ENCODE data around the gene NPAS1.

The NPAS1 gene

DNA sequence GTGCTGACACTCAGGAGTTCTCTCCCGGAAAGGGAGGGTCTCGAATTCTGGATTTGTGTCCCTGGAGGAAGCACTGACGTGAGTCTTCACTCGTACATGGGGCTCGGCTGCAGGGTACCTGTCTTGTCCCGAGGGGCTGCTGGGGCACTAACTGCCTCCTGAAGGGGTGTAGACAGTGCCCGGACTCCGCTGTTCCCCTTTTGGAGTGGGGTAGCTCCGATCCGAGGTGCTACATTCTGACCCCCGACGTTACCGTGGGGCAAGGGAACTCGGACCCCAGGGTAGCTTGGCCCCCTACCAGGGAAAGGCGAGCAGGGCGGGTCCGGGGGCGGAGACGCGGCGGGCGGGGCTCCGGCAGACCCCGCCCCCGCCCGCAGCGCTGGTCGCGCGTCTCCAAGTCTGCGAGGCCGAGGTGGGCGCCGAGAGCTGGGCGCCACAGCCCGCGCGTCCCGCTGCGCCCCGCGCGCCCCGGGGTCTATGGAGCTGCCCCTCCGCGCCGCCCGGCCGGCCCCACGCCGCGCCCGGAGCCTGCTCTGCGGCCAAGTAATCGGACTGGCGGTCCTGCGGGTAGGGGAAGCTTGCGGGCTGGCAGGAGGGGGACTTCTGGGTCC is at the start of gene NPAS1:
Gene NPAS1, plus strand, starts transcription at position 407 of the 611 bp plus-strand sequence. CDS start 1,211 bp downstream, outside the sequence.
- no peak for DNase-seq (ENCODE audit: low read depth in 2 of 2)

- no peak for DNase-seq (ENCODE audit: low read depth in 2 of 2)
Measured at GRCh38 chr19:46970815-46971214, 48.8 kb upstream of the NPAS1 start.

DNA sequence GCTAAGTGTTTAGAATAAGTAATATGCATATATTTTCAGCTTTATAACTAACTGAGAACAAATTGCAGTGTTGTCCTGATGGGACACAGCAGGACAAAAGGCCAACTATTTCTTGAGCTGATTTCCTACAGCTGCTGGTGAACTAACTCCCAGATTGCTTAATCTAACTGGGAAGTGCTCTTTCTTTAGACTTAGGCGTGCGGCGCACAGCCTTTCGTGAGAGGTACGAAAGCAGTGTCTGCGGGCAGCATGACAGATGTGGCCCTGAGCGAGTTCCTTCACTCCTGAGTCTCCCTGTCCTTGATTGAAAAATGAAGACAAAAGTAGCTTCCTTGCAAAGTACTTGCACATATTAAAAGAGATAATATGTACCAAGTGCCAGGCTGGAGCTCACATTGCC is 47.3 kb upstream of the NPAS1 start:
- no peak for DNase-seq (ENCODE audit: low read depth in 2 of 2)

- DNase-seq (ENCODE audit: low read depth in 2 of 2): no peak
Measured at GRCh38 chr19:46974181-46974580, 45.5 kb upstream of the NPAS1 start.

- no peak for DNase-seq (ENCODE audit: low read depth in 2 of 2)
Measured at GRCh38 chr19:46975011-46975924, 44.4 kb upstream of the NPAS1 start.

- DNase-seq (ENCODE audit: low read depth in 2 of 2): no peak
Measured at GRCh38 chr19:46975925-46976782, 43.5 kb upstream of the NPAS1 start.

DNA sequence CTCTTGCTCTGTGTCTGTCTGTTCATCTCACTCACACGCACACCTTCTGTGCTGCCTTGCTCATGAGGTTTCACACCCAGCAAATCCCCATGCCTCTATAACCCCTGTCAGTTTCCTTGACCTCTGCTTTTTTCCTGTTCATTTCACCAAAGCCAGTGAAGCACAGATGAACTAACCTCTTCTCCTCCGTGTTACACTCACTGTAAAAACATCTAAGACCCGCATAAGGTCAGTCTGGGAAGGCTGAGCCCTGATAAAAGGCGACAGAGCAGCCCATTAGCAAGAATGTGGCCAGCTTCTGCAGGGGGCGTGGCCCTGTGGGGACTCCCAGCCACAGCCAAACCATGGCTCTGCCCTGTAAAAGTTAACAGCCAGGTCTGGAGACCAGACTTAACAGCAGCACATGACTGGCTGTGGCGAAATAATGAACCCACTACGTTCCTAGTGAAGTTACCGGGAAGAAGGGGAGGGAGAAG is 42.8 kb upstream of the NPAS1 start:
- DNase-seq (ENCODE audit: low read depth in 2 of 2): no peak

DNA sequence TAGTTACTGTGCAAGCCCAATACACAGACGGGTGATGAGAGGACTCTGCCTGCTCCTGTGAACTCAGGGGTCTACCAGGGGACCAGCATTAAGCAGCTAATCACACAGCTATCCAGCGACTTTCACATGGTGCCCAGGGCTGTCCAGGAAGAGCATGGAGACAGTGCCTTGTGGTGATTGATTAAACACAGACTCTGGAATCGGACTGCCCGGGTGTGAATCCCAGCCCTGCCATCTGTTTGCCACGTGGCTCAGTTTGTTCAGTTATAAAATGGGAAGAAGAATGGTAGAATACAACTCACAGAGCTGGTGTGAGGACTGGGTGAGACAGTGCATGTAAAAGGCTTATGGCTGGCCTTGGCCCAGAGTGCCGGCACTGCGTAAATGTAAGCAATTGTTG is 42.1 kb upstream of the NPAS1 start:
- DNase-seq (ENCODE audit: low read depth in 2 of 2): no peak

DNA sequence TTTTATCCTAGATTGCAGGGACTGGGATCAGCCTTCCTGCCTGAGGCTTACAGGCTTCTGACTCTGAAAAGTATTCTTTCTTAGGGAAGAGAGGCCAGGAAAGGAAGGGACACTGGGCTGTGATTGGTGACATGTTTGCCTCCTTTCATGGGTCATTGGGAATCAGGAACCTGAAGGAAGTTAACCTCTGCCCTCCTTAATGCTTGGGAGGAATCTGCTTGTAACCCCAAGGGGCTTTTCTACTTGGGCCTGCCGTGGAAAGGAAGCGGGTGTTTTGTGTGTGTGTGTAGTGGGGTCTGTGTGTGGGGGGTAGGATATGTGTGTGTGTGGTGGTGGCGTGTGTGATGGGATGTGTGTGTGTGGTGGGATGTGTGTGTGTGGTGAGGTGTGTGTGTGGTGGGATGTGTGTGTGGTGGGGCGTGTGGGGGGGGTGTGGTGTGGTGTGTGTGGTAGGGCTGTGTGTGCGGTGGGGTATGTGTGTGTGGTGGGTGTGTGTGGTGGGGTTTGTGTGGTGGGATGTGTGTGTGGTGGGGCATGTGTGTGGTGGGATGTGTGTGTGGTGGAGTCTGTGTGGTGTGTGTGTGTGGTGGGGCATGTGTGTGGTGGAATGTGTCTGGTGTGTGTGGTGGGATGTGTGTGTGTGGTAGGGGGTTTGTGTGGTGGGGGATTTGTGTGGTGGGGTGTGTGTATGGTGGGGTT is 41.3 kb upstream of the NPAS1 start:
- DNase-seq (ENCODE audit: low read depth in 2 of 2): no peak

DNA sequence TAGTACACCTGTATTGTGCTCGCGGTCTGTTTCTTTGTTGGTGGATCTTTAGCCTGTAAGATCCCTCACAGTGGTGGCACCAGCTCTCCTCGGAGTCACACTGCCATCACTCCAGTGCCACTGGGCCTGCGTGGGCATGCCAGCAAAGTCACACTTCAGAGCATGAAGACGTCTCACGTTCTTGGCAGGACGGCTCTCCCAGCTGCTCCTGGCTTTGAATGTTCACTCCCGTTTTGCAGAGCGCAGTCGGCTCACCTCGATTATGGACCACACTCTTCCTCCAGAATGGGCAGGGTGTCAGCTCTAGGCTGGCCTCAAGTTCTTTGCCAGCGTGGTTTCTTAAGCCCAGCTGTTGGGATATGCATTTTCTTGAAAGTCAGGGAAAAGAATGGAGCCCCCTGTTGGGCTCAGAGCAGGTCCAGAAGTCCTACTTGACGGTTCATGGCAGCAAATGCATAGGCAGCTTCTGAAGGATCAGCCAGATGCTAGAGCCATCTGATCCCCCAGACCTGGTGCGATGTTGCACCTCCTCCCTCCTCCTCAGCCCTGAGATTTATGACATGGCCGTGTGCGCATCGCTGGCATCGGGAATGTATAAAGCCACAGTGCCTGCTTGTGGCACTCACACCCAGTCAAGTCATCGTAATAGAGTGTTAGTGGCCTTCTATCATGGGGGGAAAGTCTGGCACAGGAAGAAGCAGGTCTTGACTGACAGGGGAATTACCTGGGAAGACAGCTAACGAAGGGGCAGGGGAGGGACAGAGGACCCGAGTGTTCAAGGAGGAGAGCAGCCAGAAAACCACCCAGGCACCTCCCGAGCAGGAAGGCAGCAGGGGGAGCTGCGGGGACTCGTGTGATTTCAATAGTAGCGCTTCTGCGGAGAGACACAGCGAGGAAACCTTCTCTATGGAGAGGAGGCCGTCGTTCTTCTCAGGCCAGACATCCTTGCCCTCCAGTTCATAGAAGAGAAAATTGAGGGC is 40.2 kb upstream of the NPAS1 start:
- no peak for DNase-seq (ENCODE audit: low read depth in 2 of 2)

DNA sequence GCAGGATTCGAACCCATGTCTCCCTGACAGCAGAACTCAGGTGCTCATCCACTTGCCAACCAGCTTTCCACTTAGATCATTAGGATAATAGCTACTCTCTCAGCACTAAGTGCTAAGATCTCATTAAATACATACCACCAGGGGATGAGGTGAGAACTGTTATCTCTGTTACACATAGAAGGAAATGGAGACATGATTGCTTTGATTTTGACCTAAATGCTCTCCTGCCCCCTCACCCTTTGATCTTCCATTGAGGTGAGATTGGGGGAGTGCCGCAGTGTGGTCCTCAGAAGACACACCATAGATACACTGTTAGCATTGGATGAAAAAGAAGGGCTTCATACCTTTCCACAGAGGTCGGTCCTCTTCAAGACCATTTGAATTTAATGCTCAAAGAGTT is 38.9 kb upstream of the NPAS1 start:
- DNase-seq (ENCODE audit: low read depth in 2 of 2): no peak

- DNase-seq (ENCODE audit: low read depth in 2 of 2): no peak
Measured at GRCh38 chr19:46981286-46981945, 38.2 kb upstream of the NPAS1 start.

DNA sequence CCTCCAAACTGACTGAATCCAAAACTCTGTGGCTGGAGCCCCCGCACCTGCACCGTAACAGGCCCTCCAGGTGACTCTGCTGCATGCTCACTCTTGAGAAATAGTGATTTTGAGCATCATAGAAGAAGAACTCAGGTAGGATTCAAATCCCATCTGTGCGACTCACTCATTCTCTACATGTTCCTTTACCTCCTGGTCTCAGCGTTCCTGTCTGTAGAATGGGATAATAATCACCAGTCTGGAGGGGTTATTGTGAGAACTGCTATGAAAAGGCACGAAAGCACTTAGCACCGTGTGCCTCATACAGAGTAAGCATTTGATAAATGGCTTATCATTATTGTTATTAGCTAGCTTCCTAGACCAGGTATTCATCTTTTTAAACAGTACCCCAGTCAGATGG is 36.5 kb upstream of the NPAS1 start:
- DNase-seq (ENCODE audit: low read depth in 2 of 2): no peak

GRCh38 chr19:46984077-46985010 is 35.3 kb upstream of the NPAS1 start:
- DNase-seq (ENCODE audit: low read depth in 2 of 2): no peak

DNA sequence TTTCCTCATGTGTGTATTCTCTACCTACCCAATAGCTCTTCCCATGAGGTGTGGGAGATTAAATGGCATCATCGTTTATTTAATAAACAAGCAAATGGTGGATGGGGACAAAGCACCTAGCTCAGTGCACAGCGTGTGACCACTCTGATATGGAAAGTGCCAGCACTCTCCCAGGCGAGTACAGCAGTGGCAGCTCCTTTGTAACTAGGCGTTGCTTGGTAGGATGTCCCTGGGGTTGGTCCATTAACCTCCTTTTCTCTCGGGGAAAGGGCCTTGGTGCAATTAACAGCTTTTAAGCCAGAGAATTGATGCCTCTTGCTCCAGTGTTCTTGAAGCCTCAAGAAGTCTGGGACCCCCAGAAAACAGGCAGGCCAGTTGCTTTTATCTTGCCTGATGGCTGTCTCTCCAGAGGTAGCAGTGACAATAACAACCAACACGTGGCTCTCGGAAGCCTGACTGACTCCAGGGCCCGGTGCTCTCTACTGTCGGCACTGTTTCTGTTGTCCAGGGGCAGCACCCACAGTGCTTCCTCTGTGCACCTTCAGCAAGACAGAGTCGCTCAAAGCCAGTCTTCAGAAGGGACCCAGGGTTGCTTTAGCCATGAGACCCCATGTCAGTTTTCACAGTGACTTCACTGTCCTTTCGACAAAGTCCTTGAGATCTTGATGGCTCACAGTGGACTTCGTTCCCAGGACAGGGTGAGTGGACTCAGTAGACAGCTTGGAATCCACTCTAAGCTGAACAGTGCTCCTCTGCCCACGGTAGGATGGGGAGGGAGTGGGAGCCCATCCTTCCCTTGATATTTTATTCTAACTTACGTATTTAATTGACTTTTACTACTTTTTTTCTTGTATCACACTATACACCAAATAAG is 33.9 kb upstream of the NPAS1 start:
- DNase-seq (ENCODE audit: low read depth in 2 of 2): no peak

GRCh38 chr19:46988614-46989230 is 30.9 kb upstream of the NPAS1 start:
- DNase-seq (ENCODE audit: low read depth in 2 of 2): no peak

- DNase-seq (ENCODE audit: low read depth in 2 of 2): peak; percentile 14 to 38
Measured at GRCh38 chr19:46990991-46991676, 28.5 kb upstream of the NPAS1 start.
